Measurements from ENCODE around the gene YAP1. TPM values are rescaled to one million over a fixed set of nuclear protein-coding genes. Genes with fewer than 3 reads are reported as not detected.

YAP1 gene
- total RNA-seq, 2 experiments from 2014 or later: not detected

DNA sequence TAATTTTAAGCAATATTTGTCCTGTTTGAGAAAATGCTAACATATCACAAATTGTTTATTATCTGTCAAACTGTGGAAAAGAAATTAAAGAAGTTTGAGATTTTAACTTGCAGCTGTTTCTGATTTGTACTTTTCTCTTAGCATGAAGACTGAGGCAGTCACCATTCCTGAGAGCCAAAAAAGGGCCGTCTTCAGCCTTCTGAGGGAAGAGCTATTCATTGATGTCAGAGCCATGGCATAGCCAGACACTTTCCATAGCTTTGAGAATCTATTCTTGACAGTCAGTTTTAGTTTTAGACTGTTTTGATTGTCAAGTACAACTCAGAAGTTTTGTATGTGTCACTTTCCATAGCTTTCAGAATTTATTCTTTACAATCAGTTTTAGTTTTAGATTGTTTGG, 32.1 kb downstream of the YAP1 start:
- POLR2A ChIA-PET: no interaction called here

DNA sequence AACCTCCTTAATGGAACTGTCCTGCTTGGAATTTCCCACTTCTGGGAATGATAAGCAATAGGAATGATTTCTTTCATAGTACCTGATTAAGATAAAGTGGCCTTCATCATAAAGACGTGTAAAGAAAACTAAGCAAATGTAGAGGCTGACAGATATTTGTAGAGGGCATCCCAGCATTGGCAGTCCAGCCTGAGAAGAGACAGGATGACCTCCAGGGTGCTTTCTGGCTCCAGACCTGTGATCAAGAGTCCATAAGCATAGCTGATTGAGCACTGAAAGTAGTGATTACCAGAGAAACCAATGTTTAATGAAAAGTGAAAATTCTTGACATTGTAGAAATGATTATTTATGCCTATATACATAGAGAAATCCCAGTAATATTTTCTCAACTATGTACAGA, 33.6 kb downstream of the YAP1 start:
- H3K36me3 Mint-ChIP-seq (ENCODE audit: low read depth): no peaks in the 10 kb centered on the region

More for the DNA sequence above, 32.1 kb downstream of the YAP1 start:
- intact Hi-C loops (cut with micrococcal nuclease): no loop called here
- H3K4me1 Mint-ChIP-seq (ENCODE audit: low read depth): no peaks in the 10 kb centered on the region
- DNase-seq: no peak
- ATAC-seq: no peak
- no peaks in the 10 kb centered on the region for H3K36me3 Mint-ChIP-seq (ENCODE audit: low read depth)
- H3K9me3 Mint-ChIP-seq: no peaks in the 10 kb centered on the region
- no peak for TF ChIP-seq CTCF (IDR thresholded peaks at IDR 0.05)
- no peak overlapping the region for H3K27ac Mint-ChIP-seq
- CTCF ChIA-PET: no interaction called here
- H3K27me3 Mint-ChIP-seq: peaks cover 17% of the 10 kb centered on the region
- H3K4me3 Mint-ChIP-seq: no peak overlapping the region

DNA sequence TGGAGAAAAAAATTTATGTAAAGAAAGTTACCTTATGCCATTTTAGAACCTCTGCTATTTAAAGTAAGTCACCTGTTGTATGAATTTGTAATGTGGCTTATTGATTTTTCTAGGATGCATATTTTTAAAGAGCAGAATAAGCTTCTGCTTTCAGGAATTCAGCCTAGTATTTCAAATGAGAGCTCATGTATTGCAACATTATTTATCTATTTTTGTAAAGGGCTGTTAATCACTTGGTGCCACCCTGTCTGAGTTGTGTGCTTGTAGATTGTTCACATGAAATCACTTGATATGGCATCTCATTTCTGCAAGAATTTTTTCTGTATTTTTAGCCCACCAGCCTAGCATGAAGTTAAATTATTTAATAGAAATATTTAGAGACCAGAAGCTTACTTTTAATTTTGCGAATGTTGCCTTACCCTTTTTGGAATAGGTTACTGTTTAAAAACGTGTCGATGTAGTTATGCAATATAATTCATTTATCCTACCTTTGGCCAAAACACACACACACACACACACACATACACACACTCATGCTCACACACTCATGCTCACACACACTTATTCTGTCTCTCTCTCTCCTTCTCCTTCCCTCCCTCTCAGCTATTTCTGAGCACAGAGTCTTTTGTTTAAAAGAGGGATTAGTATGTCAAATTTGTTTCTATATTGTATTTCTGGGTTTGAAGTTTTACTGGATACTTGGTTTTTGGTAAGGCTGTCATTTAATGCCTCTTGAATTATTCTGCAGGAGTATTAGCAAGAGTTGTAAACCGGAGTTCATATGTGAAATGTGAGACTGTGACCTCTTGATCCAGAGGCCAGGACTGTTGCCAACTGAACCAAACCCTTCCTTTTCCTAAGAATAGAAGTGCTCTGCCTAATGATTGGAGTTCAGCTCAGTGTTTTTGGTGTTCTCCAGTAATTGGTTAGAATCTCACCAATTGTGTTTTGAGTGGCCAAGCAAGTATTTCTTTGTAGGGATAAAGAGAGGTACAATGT, 34.4 kb downstream of the YAP1 start:
- Mint-ChIP-seq H3K4me1 (ENCODE audit: low read depth) (no peaks in the 10 kb centered on the region), H3K36me3 (ENCODE audit: low read depth) (no peaks in the 10 kb centered on the region), H3K27ac (no peak overlapping the region), H3K9me3 (no peaks in the 10 kb centered on the region), H3K27me3 (peaks cover 17% of the 10 kb centered on the region), H3K4me3 (no peak overlapping the region)
- intact Hi-C loops (cut with micrococcal nuclease): no loop called here
- ChIA-PET CTCF (no interaction called here), POLR2A (no interaction called here)
- DNase-seq (no peak), ATAC-seq (no peak)
- no peak for TF ChIP-seq CTCF (IDR thresholded peaks at IDR 0.05)

More for the DNA sequence above, 33.6 kb downstream of the YAP1 start:
- Mint-ChIP-seq H3K4me3 (no peak overlapping the region), H3K27me3 (peaks cover 17% of the 10 kb centered on the region), H3K27ac (no peak overlapping the region), H3K4me1 (ENCODE audit: low read depth) (no peaks in the 10 kb centered on the region), H3K9me3 (no peaks in the 10 kb centered on the region)
- DNase-seq (no peak), ATAC-seq (no peak)
- TF ChIP-seq CTCF (IDR thresholded peaks at IDR 0.05): no peak
- ChIA-PET POLR2A (no interaction called here), CTCF (no interaction called here)
- intact Hi-C loops (cut with micrococcal nuclease): no loop called here

DNA sequence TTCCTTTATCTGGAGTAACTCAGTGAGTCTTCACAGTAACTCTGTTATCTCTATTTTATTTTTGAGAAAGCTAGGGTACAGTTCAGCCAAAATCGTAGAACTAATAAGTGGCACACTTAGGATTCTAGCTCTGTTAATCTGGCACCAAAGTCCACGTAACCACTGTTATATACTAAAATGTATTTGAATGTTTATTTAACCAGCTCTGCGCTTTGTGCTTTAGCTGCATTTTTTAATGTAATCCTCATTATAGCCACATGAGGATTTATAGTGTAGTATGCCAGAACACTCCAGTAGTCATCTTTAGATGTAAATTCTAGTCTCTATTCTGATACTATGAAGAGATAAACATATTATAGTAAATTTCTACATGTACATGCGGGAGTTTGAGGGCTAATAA, 36.8 kb downstream of the YAP1 start:
- DNase-seq: no peak
- POLR2A ChIA-PET: interaction anchor here (0.6 kb wide), 1 partner anchor 18 kb away, joined by 3 read pairs; no protein-coding TSS in a partner anchor
- CTCF ChIA-PET: interaction anchor here (0.6 kb wide), 1 partner anchor 198 kb away, joined by 3 read pairs; no protein-coding TSS in a partner anchor
- no peak for ATAC-seq
- intact Hi-C loops (cut with micrococcal nuclease): no loop called here
- TF ChIP-seq CTCF (IDR thresholded peaks at IDR 0.05): no peak
- Mint-ChIP-seq H3K36me3 (ENCODE audit: low read depth) (no peaks in the 10 kb centered on the region), H3K4me1 (ENCODE audit: low read depth) (no peaks in the 10 kb centered on the region), H3K9me3 (no peaks in the 10 kb centered on the region), H3K4me3 (no peak overlapping the region), H3K27me3 (peaks cover 9% of the 10 kb centered on the region), H3K27ac (no peak overlapping the region)

DNA sequence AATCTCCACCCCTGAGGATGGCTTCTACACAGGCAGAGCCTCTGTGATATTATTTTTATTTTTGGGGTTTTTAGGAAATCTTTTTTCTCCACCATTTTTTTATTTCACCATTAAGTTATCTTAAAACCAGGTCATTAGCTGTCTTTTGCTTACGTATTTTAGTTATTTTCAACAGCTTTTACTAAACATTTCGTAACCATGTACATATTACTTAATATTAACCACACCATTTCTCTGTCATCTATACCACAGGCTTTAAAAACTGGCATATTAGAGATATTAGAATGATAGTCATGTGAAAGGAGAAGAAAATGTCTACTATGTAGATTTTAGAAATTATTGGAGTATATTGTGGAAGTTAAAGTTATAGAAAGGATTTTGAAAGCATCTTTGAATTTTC, 37.4 kb downstream of the YAP1 start:
- Mint-ChIP-seq H3K27me3 (peaks cover 9% of the 10 kb centered on the region), H3K36me3 (ENCODE audit: low read depth) (no peaks in the 10 kb centered on the region), H3K27ac (no peak overlapping the region), H3K4me1 (ENCODE audit: low read depth) (no peaks in the 10 kb centered on the region), H3K4me3 (no peak overlapping the region), H3K9me3 (no peaks in the 10 kb centered on the region)
- DNase-seq: no peak
- no peak for ATAC-seq
- ChIA-PET POLR2A (no interaction called here), CTCF (interaction anchor here (1.1 kb wide), 1 partner anchor 9 kb away, joined by 3 read pairs; no protein-coding TSS in a partner anchor)
- TF ChIP-seq CTCF (IDR thresholded peaks at IDR 0.05): no peak
- intact Hi-C loops (cut with micrococcal nuclease): no loop called here

Data from activated CD8-positive, alpha-beta T cell treated with anti-CD3 and anti-CD28 coated beads for 36 hours (primary cell).